H1 (cell line): ENCODE measurements around the gene IER5. TPM values are rescaled to one million over a fixed set of nuclear protein-coding genes. Genes with fewer than 3 reads are reported as not detected.
A peak's percentile ranks its signal among the peaks of the same experiment; 100 is the strongest.

Source experiments
- CTCF ChIA-PET: fragments of 300-600 bp; sonication (Branson Sonifier 250); formaldehyde crosslinking; loops from one replicate; lab custom pipeline; 2021; ENCODE audit not compliant: partially characterized antibody; lab: Charles Lee
- POLR2A ChIA-PET: fragments of 300-600 bp; sonication (Branson Sonifier 250); formaldehyde crosslinking; loops from one replicate; lab custom pipeline; 2021; ENCODE audit warnings: inconsistent platforms; ENCODE audit not compliant: partially characterized antibody; lab: Charles Lee
- DNase-seq, 2 experiments: peaks; one replicate each; pipeline versions ENCODE4 v3.0.0 to v3.0.0-alpha.2; 2010 to 2022; ENCODE audit warnings: low spot score in 2 of 2, low read depth in 1 of 2, mixed read lengths in 1 of 2
- FAIRE-seq: peaks from 2 replicates; lab custom pipeline; 2011; peaks lifted over from hg19 to GRCh38; lab: Jason Lieb, UNC
- H2AFZ ChIP-seq: 2 replicates; pipeline ENCODE4 v1.8.1; 2012; ENCODE audit warnings: low read length, inconsistent platforms
- H2AK5ac ChIP-seq: 2 replicates; pipeline ENCODE4 v1.6.1; 2013; ENCODE audit warnings: low read depth, low read length
- H2BK120ac ChIP-seq: replicated peaks from 2 replicates; pipeline ENCODE3; 2013; ENCODE audit warnings: low read depth, low read length, inconsistent platforms
- H2BK12ac ChIP-seq: 2 replicates; pipeline ENCODE4 v1.6.1; 2013; ENCODE audit warnings: low read depth, low read length
- H2BK15ac ChIP-seq: 2 replicates; pipeline ENCODE4 v1.6.1; 2013; ENCODE audit warnings: low read length
- H2BK20ac ChIP-seq: 2 replicates; pipeline ENCODE4 v1.6.1; 2013; ENCODE audit warnings: low read length
- H2BK5ac ChIP-seq: 2 replicates; pipeline ENCODE4 v1.6.1; 2013; ENCODE audit warnings: low read depth, low read length
- H3K14ac ChIP-seq: 2 replicates; pipeline ENCODE4 v1.6.1; 2013; ENCODE audit warnings: inconsistent platforms; ENCODE audit not compliant: insufficient read length
- H3K18ac ChIP-seq: 2 replicates; pipeline ENCODE4 v1.6.1; 2013; ENCODE audit warnings: low read length; ENCODE audit errors: extremely low read depth
- H3K23ac ChIP-seq: 2 replicates; pipeline ENCODE4 v1.6.1; 2013; ENCODE audit warnings: inconsistent platforms; ENCODE audit not compliant: insufficient read length
- H3K23me2 ChIP-seq: 2 replicates; pipeline ENCODE4 v1.6.1; 2013; ENCODE audit warnings: low read depth, low read length
- H3K27ac ChIP-seq: 2 replicates; pipeline ENCODE4 v1.6.1; 2011; ENCODE audit warnings: low read depth, low read length, inconsistent platforms
- H3K27me3 ChIP-seq, 4 experiments: replicated peaks in 1 of 4; 1 replicate in 1 of 4; 2 replicates in 3 of 4; pipeline versions ENCODE4 v1.6.1 to v1.8.1; 2011 to 2013; ENCODE audit warnings: low read length in 3 of 4, mild to moderate bottlenecking in 3 of 4, inconsistent platforms in 2 of 4, mixed read lengths in 2 of 4, moderate library complexity in 1 of 4; ENCODE audit not compliant: control insufficient read depth in 3 of 4, insufficient read depth in 3 of 4; ENCODE audit errors: extremely low read depth in 1 of 4
- H3K36me3 ChIP-seq, 4 experiments: 2 replicates each; pipeline versions ENCODE4 v1.6.1 to v1.8.1; 2011 to 2013; ENCODE audit warnings: mild to moderate bottlenecking in 4 of 4, low read length in 3 of 4, moderate library complexity in 2 of 4, control low read depth in 1 of 4, inconsistent platforms in 1 of 4; ENCODE audit not compliant: insufficient read depth in 4 of 4, control insufficient read depth in 2 of 4
- H3K4ac ChIP-seq: replicated peaks from 2 replicates; pipeline ENCODE3; 2013; ENCODE audit warnings: low read length, low read depth, mixed read lengths, inconsistent platforms; ENCODE audit not compliant: insufficient read length
- H3K4me1 ChIP-seq, 4 experiments: replicated peaks in 1 of 4; 1 replicate in 1 of 4; 2 replicates in 3 of 4; pipeline versions ENCODE4 v1.6.1 to v1.8.1; 2011 to 2013; ENCODE audit warnings: low read length in 3 of 4, inconsistent platforms in 2 of 4, mixed read lengths in 1 of 4; ENCODE audit not compliant: insufficient read depth in 4 of 4, control insufficient read depth in 3 of 4
- H3K4me2 ChIP-seq, 2 experiments: 2 replicates each; pipeline versions ENCODE4 v1.6.1 to v1.8.1; 2011 to 2013; ENCODE audit warnings: low read depth in 2 of 2, low read length in 2 of 2, control low read depth in 1 of 2, inconsistent platforms in 1 of 2, mild to moderate bottlenecking in 1 of 2; ENCODE audit not compliant: insufficient read depth in 1 of 2
- H3K4me3 ChIP-seq, 4 experiments: fragments of 200-600, 300-600 bp in 1 of 4; sonication (generic), shearing (Covaris generic), sonication (Bioruptor Twin) in 1 of 4; 2 replicates each; pipeline versions ENCODE4 v1.5.1 to v1.8.1; 2011 to 2016; ENCODE audit warnings: low read length in 4 of 4, low read depth in 3 of 4, control low read depth in 2 of 4, inconsistent platforms in 2 of 4, mild to moderate bottlenecking in 2 of 4, mixed read lengths in 1 of 4, moderate library complexity in 1 of 4; ENCODE audit not compliant: insufficient read depth in 2 of 4; ENCODE audit errors: extremely low read depth in 1 of 4
- H3K56ac ChIP-seq: replicated peaks from 2 replicates; pipeline ENCODE3; 2013; ENCODE audit warnings: low read depth, mild to moderate bottlenecking, mixed read lengths, low read length, inconsistent platforms; ENCODE audit not compliant: insufficient read length
- H3K79me1 ChIP-seq: 2 replicates; pipeline ENCODE4 v1.6.1; 2013; ENCODE audit warnings: low read depth, low read length, control low read depth
- H3K79me2 ChIP-seq, 2 experiments: 2 replicates each; pipeline versions ENCODE4 v1.6.1 to v1.8.1; 2012 to 2013; ENCODE audit warnings: low read length in 2 of 2, mild to moderate bottlenecking in 2 of 2, inconsistent platforms in 1 of 2; ENCODE audit not compliant: insufficient read depth in 2 of 2, control insufficient read depth in 1 of 2
- H3K9ac ChIP-seq, 4 experiments: replicated peaks in 1 of 4; 1 replicate in 1 of 4; 2 replicates in 3 of 4; pipeline versions ENCODE4 v1.6.1 to v1.8.1; 2011 to 2013; ENCODE audit warnings: low read depth in 3 of 4, low read length in 3 of 4, control low read depth in 2 of 4, mild to moderate bottlenecking in 2 of 4, moderate library complexity in 2 of 4, inconsistent platforms in 1 of 4; ENCODE audit errors: extremely low read depth in 1 of 4
- H3K9me3 ChIP-seq, 2 experiments: 2 replicates each; pipeline versions ENCODE4 v1.6.1 to v1.8.1; 2012 to 2013; ENCODE audit warnings: mild to moderate bottlenecking in 2 of 2, moderate library complexity in 2 of 2, control low read depth in 1 of 2, inconsistent platforms in 1 of 2, low read depth in 1 of 2, low read length in 1 of 2, mixed read lengths in 1 of 2; ENCODE audit not compliant: insufficient read depth in 2 of 2
- H4K20me1 ChIP-seq, 2 experiments: replicated peaks in 1 of 2; 2 replicates each; pipeline versions ENCODE3 to v1.8.1; 2011 to 2013; ENCODE audit warnings: inconsistent platforms in 2 of 2, low read length in 2 of 2, mild to moderate bottlenecking in 1 of 2; ENCODE audit not compliant: insufficient read depth in 2 of 2, control insufficient read depth in 1 of 2
- H4K5ac ChIP-seq: 2 replicates; pipeline ENCODE4 v1.6.1; 2013; ENCODE audit warnings: low read length, low read depth, mixed read lengths, inconsistent platforms; ENCODE audit not compliant: insufficient read length
- H4K8ac ChIP-seq: 2 replicates; pipeline ENCODE4 v1.8.0; 2013; ENCODE audit warnings: mild to moderate bottlenecking, moderate library complexity, low read length, inconsistent platforms; ENCODE audit not compliant: insufficient read depth; ENCODE audit errors: extremely low read depth
- H4K91ac ChIP-seq: replicated peaks from 2 replicates; pipeline ENCODE3; 2013; ENCODE audit warnings: low read length, mixed read lengths, inconsistent platforms; ENCODE audit not compliant: insufficient read length
- CTBP2 ChIP-seq: IDR thresholded peaks from 2 replicates; pipeline ENCODE4 v1.7.0; 2011; ENCODE audit warnings: borderline replicate concordance, mild to moderate bottlenecking, moderate library complexity, mixed read lengths, low read length; ENCODE audit not compliant: insufficient read depth, insufficient read length
- RAD21 ChIP-seq, 2 experiments: IDR thresholded peaks in 1 of 2; conservative IDR thresholded peaks in 1 of 2; 2 replicates each; pipeline ENCODE4 v1.6.1; 2011; ENCODE audit warnings: low read depth in 2 of 2, low read length in 2 of 2, improper control_type of control experiment in 1 of 2, inconsistent platforms in 1 of 2, mild to moderate bottlenecking in 1 of 2, moderate library complexity in 1 of 2
- RFX5 ChIP-seq: IDR thresholded peaks from 2 replicates; pipeline ENCODE4 v1.6.1; 2011; ENCODE audit warnings: low read depth, low read length, improper control_type of control experiment, borderline replicate concordance
- SUZ12 ChIP-seq: fragments of 200-600 bp; sonication (generic); IDR thresholded peaks from 2 replicates; pipeline ENCODE4 v1.6.1; 2012; ENCODE audit warnings: mild to moderate bottlenecking, inconsistent platforms, low read length, moderate library complexity, mixed read lengths
- WGBS, 2 experiments: shearing (Covaris generic) in 1 of 2; methylation state at CpG; one replicate each; pipeline versions ENCODE4 v1.1.6 to v1.1.7; 2013 to 2015; ENCODE audit warnings: low lambda C conversion rate in 2 of 2, mixed read lengths in 2 of 2, inconsistent platforms in 1 of 2, low coverage in 1 of 2, missing lambda C conversion rate in 1 of 2; ENCODE audit not compliant: insufficient replicate concordance in 2 of 2, insufficient coverage in 1 of 2, insufficient read length in 1 of 2; ENCODE audit errors: extremely low coverage in 1 of 2, missing lambda C conversion rate in 1 of 2; 5-methylcytosine and 5-hydroxymethylcytosine counted together
- polyA plus RNA-seq, 7 experiments: library from polyadenylated mRNA; depleted of rRNA in 3 of 7; stranded (reverse) in 5 of 7; unstranded in 2 of 7; fragments of >200 nt in 5 of 7; fragments of 200-250 nt in 2 of 7; gene quantifications; 1 replicate in 5 of 7; 2 replicates in 1 of 7; 4 replicates in 1 of 7; pipeline versions ENCODE4 v1.2.1 to v1.2.3, GENCODE V29; 2011 to 2013; ENCODE audit warnings: missing spikeins in 2 of 7, mixed read lengths in 2 of 7
- total RNA-seq: library from RNA; stranded (reverse); fragmentation: NEBNext Ultra II Directional; extraction: Animal tissue kit (Norgen Biotek cat#: 25700); gene quantifications from 2 replicates; pipeline ENCODE4 v1.2.1, GENCODE V29; 2021

The IER5 gene
- total and polyA plus RNA-seq, 2 of the 8 experiments (the other 6 are each of a cell fraction or from before 2014, with no cell fraction given): 3.5 to 7.7 TPM

DNA sequence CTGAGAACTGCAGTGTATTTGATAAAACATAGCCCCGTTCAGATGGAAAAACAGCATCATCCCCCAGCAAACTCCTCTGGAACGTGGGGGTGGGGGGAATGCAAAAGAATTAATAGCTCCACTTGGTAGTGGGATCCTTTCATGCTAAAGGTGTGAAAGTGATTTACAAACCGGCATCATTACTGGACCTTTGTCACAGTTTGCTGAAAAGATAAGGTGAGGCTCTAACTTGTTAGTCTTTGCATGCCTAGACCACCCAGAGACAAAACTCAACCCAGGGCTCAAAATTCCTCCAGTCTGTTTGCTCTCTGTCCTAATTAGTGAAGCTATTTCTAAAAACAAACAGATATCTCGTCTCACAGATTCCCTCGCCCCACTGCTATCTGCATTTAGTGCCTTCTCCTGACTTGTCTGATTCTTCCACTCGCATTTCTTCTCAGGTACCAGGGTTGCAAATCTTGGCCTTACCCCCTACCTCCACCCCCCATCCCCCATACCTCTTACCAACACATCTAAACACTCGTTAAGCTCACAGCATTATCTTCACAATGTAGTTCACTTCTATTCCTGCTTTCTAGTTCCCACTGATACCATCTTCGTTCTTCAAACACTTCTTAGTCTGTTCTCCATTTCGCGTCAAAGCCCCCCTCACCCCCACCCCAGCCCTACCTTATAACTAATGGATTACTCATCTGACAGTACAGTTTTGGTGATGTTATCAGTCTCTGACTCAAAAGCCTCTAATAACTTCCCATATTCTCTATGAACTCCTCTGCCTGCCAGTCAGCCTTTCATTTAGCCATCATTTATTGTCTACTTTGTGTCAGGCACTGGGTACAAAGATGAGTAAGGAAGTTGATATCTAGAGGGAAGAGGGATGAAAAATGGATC lies 11.8 kb downstream of the IER5 start:
- Histone ChIP-seq H2BK5ac (no peak overlapping the region), H2AK5ac (no peak overlapping the region), H3K56ac (no peak overlapping the region), H3K79me1 (no peaks in the 10 kb centered on the region), H3K4ac (no peak overlapping the region), H3K18ac (no peak overlapping the region), H3K36me3 (no peaks in the 10 kb centered on the region), H3K79me2 (no peaks in the 10 kb centered on the region), H2AFZ (no peak overlapping the region), H4K91ac (no peak overlapping the region), H4K20me1 (no peaks in the 10 kb centered on the region), H2BK15ac (no peak overlapping the region), H3K27me3 (peaks cover 3 to 37% (median 22%) of the 10 kb centered on the region in 4 experiments; a peak in 6 of 7 replicates), H4K5ac (no peak overlapping the region), H3K4me3 (peak overlapping the region in 1 of 4 experiments; percentile 60; a peak in 2 of 8 replicates), H4K8ac (no peak overlapping the region), H3K23me2 (peaks cover 13% of the 10 kb centered on the region), H3K4me1 (peaks cover 22 to 61% (median 34%) of the 10 kb centered on the region in 4 experiments), H3K9me3 (no peaks in the 10 kb centered on the region), H2BK120ac (no peak overlapping the region), H3K14ac (no peak overlapping the region), H3K27ac (no peak overlapping the region), H3K4me2 (peak overlapping the region; percentile 54 to 87), H3K9ac (no peak overlapping the region), H2BK20ac (no peak overlapping the region), H2BK12ac (peak overlapping the region; percentile 90), H3K23ac (no peak overlapping the region)
- FAIRE-seq (no peak), DNase-seq (no peak)
- WGBS, 2 experiments: 28 to 100% methylated on average over 1 to 10 of the region's 10 CpGs
- POLR2A ChIA-PET: interaction anchor here (0.5 to 14.2 kb wide), 5 partner anchors 11 to 33 kb away, joined by 3 to 253 read pairs (median 3); partner anchors contain the start of gene IER5
- CTCF ChIA-PET: interaction anchor here (1.2 to 12.3 kb wide), 5 partner anchors 11 to 191 kb away, joined by 3 to 115 read pairs (median 4); no protein-coding TSS in a partner anchor
- no peak for TF ChIP-seq CTBP2
- no peak for TF ChIP-seq RFX5
- no peak for TF ChIP-seq RAD21 (IDR thresholded peaks at IDR 0.05 in 1 of 2, conservative IDR thresholded peaks at IDR 0.05 in 1 of 2; ENCODE audit: low read depth in 2 of 2, low read length in 2 of 2)
- TF ChIP-seq SUZ12: no peak
